Coronary artery (tissue), 2 donors: ENCODE results near the gene TNFAIP3.
"Not testable (repeated sequence)": the region's sequence is repeated elsewhere in the genome, so short reads cannot be mapped to it uniquely, and the experiment has no call there.

Experiments
- DNase-seq: peaks from one replicate; pipeline ENCODE4 v3.0.0-alpha.2; 2017; ENCODE audit warnings: low spot score
- H3K27ac ChIP-seq, 2 donors: fragments of 200-600 bp; sonication (generic); one replicate each; pipeline ENCODE4 v1.5.1; 2016 to 2019
- H3K4me3 ChIP-seq: fragments of 200-600 bp; sonication (generic); 2 replicates; pipeline ENCODE4 v1.5.1; 2016; ENCODE audit warnings: mild to moderate bottlenecking, moderate library complexity
- TF ChIP-seq, protein P1 (sequence below): fragments of 200-600 bp; sonication (generic); IDR thresholded peaks from one replicate; pipeline ENCODE4 v1.5.1; 2019; ENCODE audit warnings: antibody characterized with exemption

Gene TNFAIP3

DNA sequence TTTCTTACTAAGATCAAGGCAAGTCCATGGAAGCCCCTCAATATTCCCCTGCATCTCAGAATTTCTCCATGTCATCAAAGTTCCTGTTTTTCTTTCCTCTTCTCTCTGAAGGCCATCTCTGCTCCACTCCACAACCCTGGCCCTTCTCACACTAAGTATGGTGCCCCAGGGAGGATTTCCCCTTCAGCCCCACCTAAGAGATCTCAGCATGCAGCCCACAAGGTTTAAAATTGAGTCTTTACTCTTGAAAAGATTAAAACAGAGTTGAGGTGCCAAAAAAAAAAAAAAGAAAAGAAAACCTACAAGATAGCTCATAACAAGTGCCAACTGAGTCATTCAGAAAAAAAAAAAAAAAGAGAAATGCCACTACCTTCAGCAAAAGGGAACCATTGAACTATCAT, 36.5 kb upstream of the TNFAIP3 start:
- DNase-seq, result no peak
- Histone ChIP-seq H3K4me3 (no peak overlapping the region), H3K27ac (no peak overlapping the region)
- TF ChIP-seq, protein P1, sequence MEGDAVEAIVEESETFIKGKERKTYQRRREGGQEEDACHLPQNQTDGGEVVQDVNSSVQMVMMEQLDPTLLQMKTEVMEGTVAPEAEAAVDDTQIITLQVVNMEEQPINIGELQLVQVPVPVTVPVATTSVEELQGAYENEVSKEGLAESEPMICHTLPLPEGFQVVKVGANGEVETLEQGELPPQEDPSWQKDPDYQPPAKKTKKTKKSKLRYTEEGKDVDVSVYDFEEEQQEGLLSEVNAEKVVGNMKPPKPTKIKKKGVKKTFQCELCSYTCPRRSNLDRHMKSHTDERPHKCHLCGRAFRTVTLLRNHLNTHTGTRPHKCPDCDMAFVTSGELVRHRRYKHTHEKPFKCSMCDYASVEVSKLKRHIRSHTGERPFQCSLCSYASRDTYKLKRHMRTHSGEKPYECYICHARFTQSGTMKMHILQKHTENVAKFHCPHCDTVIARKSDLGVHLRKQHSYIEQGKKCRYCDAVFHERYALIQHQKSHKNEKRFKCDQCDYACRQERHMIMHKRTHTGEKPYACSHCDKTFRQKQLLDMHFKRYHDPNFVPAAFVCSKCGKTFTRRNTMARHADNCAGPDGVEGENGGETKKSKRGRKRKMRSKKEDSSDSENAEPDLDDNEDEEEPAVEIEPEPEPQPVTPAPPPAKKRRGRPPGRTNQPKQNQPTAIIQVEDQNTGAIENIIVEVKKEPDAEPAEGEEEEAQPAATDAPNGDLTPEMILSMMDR, result no peak

- no peak for DNase-seq
- TF ChIP-seq, protein P1, result no peak
These were observed 34.9 kb upstream of the TNFAIP3 start for GRCh38 chr6:137832110-137832509.

GRCh38 chr6:137834508-137834907, 32.6 kb upstream of the TNFAIP3 start:
- DNase-seq, result no peak
- Histone ChIP-seq H3K4me3 (no peak overlapping the region), H3K27ac (no peak overlapping the region)
- TF ChIP-seq, protein P1, result no peak

More at GRCh38 chr6:137832110-137832509, 34.9 kb upstream of the TNFAIP3 start:
- H3K4me3 ChIP-seq, result no peak overlapping the region
- H3K27ac ChIP-seq, result no peak overlapping the region

- H3K4me3 ChIP-seq, result no peak overlapping the region
- H3K27ac ChIP-seq, result no peak overlapping the region
- DNase-seq, result no peak
- TF ChIP-seq, protein P1, result no peak
These were observed 30.3 kb upstream of the TNFAIP3 start for GRCh38 chr6:137836788-137837187.

DNA sequence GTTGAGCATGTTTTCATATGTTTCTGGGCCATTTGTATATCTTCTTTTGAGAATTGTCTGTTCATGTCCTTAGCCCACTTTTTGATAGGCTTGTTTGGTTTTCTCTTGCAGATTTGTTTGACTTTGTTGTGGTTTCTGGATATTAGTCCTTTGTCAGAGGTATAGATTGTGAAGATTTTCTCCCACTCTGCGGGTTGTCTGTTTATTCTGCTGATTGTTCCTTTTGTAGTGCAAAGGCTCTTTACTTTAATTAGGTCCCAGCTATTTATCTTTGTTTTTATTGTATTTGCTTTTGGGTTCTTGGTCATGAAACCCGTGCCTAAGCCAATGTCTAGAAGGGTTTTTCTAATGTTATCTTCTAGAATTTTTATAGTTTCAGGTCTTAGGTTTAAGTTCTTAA, 29.0 kb upstream of the TNFAIP3 start:
- not testable (repeated sequence) for H3K4me3 ChIP-seq

DNA sequence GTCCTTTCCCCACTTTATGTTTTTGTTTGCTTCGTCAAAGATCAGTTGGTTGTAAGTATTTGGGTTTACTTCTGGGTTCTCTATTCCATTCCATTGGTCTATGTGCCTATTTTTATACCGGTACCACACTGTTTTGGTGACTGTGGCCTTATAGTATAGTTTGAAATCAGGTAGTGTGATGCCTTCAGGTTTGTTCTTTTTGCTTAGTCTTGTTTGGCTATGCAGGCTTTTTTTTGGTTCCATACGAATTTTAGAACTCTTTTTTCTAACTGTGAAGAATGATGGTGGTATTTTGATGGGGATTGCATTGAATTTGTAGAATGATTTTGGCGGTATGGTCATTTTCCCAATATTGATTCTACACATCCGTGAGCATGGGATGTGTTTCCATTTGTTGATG, 28.5 kb upstream of the TNFAIP3 start:
- H3K27ac ChIP-seq, H3K4me3 ChIP-seq, DNase-seq: not testable (repeated sequence)

More for the DNA sequence above, 29.0 kb upstream of the TNFAIP3 start:
- not testable (repeated sequence) for H3K27ac ChIP-seq, DNase-seq

- Histone ChIP-seq H3K27ac (no peak overlapping the region), H3K4me3 (no peak overlapping the region)
- TF ChIP-seq, protein P1, result no peak
- no peak for DNase-seq
These were observed 28.0 kb upstream of the TNFAIP3 start for GRCh38 chr6:137839076-137839475.

- Histone ChIP-seq H3K27ac (no peak overlapping the region), H3K4me3 (no peak overlapping the region)
- TF ChIP-seq, protein P1, result no peak
- DNase-seq, result no peak
These were observed 26.8 kb upstream of the TNFAIP3 start for GRCh38 chr6:137840252-137840651.
